GM12874 (cell line): ENCODE data around the gene CYBC1.
A peak's percentile ranks its signal among the peaks of the same experiment; 100 is the strongest.

Source experiments
- TF ChIP-seq, protein P1 (sequence below): IDR thresholded peaks from 2 replicates; pipeline ENCODE4 v1.5.1; 2011; ENCODE audit warnings: low read depth, mild to moderate bottlenecking, control low read depth, low read length, moderate library complexity; ENCODE audit not compliant: insufficient read depth

CYBC1 gene

GRCh38 chr17:82434216-82434565 lies 16.4 kb downstream of the CYBC1 start:
- TF ChIP-seq, protein P1, sequence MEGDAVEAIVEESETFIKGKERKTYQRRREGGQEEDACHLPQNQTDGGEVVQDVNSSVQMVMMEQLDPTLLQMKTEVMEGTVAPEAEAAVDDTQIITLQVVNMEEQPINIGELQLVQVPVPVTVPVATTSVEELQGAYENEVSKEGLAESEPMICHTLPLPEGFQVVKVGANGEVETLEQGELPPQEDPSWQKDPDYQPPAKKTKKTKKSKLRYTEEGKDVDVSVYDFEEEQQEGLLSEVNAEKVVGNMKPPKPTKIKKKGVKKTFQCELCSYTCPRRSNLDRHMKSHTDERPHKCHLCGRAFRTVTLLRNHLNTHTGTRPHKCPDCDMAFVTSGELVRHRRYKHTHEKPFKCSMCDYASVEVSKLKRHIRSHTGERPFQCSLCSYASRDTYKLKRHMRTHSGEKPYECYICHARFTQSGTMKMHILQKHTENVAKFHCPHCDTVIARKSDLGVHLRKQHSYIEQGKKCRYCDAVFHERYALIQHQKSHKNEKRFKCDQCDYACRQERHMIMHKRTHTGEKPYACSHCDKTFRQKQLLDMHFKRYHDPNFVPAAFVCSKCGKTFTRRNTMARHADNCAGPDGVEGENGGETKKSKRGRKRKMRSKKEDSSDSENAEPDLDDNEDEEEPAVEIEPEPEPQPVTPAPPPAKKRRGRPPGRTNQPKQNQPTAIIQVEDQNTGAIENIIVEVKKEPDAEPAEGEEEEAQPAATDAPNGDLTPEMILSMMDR, result no peak

DNA sequence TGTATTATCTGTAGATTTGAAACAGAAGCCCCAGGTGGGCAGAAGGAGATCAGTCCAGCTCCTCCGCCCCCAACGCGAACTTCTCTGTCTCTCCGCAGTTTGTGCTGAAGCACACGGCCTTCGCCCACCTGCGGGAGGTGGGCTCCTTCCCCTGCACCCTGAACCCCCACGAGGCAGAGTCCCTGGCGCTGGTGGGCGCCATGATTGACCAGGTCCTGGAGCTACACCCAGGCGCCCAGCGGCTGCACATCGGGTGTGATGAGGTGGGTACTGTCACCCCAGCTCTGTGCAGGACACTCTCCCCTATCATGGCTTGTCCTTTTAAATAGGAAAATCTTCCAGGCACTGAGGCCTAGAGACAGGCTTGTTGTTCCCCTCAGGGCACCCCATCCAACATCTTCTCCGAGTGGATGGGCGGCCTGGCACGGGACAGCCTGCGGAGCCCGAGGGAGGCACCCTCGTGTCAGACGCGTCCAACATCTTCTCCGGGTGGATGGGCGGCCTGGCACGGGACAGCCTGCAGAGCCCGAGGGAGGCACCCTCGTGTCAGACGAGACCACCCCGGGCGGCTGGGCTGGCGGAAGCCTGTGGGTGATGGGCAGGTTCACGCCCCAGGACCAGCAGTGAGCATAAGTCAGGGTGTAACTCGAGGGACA lies 16.9 kb downstream of the CYBC1 start:
- TF ChIP-seq, protein P1, result no peak

- TF ChIP-seq, protein P1, result no peak
Observed at GRCh38 chr17:82432017-82432416, 18.5 kb downstream of the CYBC1 start.

- TF ChIP-seq, protein P1, result no peak
Observed at GRCh38 chr17:82429824-82430223, 20.7 kb downstream of the CYBC1 start.

DNA sequence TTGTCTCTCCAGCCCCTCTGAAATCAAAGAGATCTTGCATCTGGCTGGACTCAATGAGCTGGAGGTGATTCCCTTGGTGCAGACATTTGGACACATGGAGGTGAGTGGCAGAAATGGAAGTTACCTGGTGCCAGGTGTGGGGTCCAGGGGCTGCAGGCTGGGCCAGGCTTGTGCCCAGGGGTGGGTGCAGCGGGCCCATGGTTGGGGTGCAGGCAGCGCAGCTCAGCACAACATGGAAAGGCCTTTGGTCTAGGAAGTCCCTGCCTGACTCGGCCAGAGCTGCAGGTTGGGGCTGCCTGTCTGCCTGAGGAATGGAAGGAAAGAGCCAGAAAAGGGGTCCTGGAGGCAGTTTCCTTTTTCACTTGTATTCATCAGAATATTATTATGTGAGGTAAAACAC lies 22.0 kb downstream of the CYBC1 start:
- TF ChIP-seq, protein P1, result no peak

DNA sequence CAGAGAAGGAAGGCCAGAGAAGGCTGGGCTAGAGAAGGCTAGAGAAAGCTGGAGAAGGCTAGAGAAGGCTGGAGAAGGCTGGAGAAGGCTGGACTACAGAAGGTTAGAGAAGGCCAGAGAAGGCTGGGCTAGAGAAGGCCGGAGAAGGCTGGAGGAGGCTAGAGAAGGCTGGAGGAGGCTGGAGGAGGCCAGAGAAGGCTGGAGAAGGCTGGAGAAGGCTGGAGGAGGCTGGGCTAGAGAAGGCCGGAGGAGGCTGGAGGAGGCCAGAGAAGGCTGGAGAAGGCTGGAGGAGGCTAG lies 25.7 kb downstream of the CYBC1 start:
- TF ChIP-seq, protein P1, result no peak

DNA sequence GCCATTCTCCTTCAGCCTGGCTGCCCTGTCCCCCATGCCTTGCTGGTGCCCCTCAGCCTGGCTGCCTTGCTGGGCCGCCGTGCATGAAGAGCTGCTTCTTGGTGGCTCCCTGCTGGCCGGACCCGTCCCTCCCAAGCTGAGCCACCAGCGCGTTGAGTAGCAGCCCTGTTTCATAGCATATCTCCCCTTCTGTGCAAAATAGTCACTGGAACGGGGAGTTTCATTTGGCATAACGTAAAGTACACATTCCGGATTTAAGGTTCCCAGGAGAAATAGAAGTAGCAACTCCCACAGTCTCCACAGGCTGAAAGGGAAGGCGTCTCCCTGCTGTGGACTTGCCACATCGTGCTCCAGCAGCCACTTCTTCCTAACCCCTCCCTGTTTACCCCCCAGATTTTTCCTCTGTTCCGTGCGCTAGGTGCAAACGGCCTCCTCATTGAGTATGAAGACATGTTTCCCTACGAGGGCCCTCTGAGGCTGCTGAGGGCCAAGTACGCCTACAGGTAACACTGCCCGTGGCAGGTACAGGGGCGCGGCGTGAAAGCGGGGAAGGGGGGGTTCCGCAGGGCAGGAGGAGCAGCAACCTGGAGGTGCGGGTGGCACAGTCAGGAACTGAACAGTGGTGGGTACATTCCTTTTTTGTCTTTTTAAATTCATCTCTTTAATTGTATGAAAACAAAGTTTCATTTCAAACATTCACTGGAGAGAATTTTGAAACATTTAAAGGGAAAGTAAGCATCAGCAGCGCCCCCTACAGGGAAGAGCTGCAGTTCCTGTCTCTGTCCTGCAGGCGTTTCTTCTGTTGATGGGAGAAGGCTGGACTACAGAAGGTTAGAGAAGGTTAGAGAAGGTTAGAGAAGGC lies 26.3 kb downstream of the CYBC1 start:
- TF ChIP-seq, protein P1, result peak; percentile 77
